Mucosa of gallbladder (tissue), 1 donor: ENCODE data around the gene SNTN. TPM values are rescaled to one million over a fixed set of nuclear protein-coding genes. Genes with fewer than 3 reads are reported as not detected.

Experiments
- DNase-seq: peaks from one replicate; pipeline ENCODE4 v3.0.0-alpha.2; 2020; ENCODE audit warnings: low spot score
- total RNA-seq: library from RNA; stranded (reverse); gene quantifications from one replicate; pipeline ENCODE4 v1.2.1, GENCODE V29; 2021
- donor health status: DM: no; HTN: no; CAD: no.

The SNTN gene
- not detected for total RNA-seq

GRCh38 chr3:63652066-63652725 is at the start of gene SNTN:
TSS of gene SNTN (plus strand) at chr3:63652675. CDS start at chr3:63652688, 13 bp downstream.
- no peak for DNase-seq

GRCh38 chr3:63607716-63608115 is 44.8 kb upstream of the SNTN start:
- no peak for DNase-seq

DNA sequence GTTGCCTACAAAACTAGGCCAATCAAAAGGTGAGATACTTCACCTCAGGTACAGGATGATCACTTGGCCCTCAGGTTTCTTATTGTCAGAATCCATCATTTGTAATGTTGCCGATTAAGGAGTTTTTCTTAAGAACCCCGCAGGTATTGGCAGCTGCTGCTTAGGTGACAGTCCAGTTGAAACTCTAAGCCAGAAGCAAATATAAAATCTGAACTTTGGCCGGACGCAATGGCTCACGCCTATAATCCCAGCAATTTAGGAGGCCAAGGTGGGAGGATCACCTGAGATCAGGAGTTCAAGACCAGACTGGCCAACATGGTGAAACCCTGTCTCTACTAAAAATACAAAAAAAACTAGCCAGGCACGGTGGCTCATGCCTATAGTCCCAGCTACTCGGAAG is 43.1 kb upstream of the SNTN start:
- no peak for DNase-seq

DNA sequence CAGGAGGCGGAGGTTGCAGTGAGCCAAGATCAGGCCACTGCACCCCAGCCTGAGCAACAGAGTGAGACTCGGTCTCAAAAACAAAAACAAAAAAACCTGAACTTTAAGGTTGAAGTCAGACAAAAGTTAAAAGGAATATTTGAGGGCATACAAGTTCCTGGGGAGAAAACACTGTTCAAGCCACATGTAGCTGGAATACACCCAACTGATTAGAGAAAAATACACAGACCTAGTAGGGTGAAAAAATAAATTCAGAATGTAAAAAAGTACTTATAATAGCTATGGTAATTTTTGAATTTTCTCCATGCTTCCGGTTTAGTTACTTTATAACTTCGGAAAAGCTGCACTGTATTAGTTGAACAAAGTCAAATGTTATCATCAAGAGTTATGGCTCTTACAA is 42.6 kb upstream of the SNTN start:
- DNase-seq, result no peak

- no peak for DNase-seq
Observed at GRCh38 chr3:63611382-63611781, 41.1 kb upstream of the SNTN start.

- DNase-seq, result no peak
Observed at GRCh38 chr3:63613561-63613960, 38.9 kb upstream of the SNTN start.

- DNase-seq, result no peak
Observed at GRCh38 chr3:63617391-63617790, 35.1 kb upstream of the SNTN start.

DNA sequence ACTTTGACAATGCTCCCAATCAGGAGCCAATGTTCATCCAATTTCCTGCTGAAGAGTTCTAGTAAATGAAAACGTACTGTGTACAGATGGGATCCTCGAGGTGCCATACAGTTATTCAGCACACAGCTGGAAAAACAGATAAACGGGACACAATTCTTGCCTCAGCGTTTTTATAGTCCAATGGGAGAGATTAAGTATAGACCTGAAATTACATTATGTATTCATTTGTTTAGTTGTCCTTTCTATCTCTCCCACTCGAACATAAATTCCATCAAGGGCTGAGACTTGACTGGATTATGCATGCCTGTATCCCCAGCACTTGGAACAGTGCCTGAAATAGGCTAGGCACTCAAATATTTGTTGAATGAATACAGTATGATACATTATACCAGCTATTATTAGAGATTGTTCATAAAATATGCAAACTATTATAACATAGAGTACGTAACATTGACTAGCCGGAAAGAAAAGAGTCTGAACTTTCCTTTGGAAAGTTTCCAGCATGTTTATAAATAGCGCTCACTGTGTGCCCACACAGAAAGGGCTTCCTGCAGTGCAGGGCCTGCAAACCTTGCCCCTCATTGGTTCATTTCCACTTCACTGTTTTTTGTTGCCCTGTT is 27.4 kb upstream of the SNTN start:
- no peak for DNase-seq

GRCh38 chr3:63631670-63632069 is 20.8 kb upstream of the SNTN start:
- DNase-seq, result no peak

DNA sequence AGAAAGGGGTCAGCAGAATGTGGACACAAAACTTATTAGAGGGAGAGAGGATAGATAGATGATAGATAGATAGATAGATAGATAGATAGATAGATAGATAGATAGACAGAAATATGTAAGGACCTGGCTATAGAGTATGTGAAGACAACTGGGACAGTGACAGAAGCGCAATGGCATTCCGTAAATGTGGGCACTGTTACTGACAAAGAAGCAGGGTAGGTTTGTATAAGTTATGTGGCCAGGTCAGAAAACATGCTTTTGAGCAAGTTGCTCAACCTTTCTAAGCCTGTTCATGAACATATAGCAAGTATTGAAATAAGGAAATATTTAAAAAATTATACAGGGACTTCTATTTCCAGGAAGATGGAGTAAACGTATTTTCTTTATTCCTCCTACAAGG is 17.3 kb upstream of the SNTN start:
- no peak for DNase-seq

DNA sequence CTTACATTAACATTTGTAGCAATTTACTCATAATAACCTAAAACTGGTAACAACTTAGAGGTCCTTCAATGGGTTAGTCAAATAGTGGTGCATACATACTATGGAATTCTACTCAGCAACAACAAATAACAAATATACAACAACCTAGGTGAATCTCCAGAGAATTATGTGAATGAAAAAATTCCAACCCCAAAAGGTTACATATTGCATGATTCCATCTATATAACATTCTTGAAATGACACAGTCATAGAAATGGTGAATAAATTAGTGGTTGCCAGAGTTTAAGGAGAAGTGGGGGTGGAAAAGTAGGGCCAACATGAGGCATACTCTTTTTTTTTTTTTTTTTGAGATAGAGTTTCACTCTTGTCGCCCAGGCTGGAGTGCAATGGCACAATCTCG is 12.7 kb upstream of the SNTN start:
- DNase-seq, result no peak

DNA sequence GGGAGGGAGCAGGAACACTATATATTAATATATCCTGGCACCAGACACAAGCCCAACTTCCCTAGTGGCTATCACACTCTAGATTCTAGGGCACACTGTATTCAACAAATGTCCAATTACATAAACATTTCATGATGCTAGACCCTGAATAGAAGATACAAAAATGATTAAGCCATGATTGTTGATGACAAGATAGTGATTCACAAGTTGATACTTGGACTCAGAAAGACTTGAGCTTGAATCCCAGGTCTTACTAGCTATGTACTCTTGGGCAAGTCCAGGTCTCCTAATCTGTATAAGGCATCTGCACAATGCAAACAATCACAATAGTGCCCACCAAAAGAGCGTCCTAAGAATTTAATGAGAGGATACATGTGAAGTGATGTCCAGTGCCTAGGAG is 10.0 kb upstream of the SNTN start:
- DNase-seq, result no peak

- no peak for DNase-seq
Observed at GRCh38 chr3:63644212-63644797, 8.2 kb upstream of the SNTN start.

- DNase-seq, result peak; percentile 59
Observed at GRCh38 chr3:63644928-63645781, 7.3 kb upstream of the SNTN start.

DNA sequence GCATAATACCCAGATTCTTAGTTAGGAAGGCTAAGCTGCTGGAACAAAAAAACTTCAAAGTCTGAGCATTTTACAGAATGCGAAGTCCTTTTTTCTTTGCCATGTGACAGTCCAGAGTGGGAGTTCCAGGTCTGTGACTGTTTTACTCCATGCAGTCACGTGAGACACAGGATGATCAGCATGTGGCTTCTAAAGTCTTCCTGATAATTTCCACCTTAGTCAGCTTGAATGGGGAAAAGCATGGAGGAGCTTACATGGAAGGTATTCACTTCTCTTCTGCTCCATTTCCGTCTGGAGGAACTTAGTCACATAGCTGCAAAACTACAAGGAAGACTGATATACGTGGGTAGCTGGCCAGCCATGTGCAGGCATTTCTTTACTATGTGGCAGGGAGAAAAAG is 1.7 kb downstream of the SNTN start:
- DNase-seq, result no peak

DNA sequence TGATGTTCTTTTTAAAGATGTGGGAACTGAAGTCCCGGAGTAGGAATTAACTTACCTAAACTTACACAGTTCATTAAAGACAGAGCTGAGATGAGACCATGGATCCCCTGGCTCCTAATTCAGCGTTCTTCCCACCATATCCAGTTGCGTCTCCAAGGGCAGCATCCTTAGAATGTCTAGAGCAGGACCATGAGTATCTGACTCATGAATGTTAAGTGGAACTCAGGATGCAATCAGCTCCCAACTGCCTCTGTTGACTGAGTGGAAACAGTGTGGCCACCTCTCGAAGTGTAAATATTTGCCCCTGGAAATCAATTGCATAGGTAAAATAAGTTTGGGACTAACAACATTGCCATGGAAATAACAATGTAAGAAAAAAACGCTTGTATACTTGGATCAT is 2.5 kb downstream of the SNTN start:
- DNase-seq, result no peak

DNA sequence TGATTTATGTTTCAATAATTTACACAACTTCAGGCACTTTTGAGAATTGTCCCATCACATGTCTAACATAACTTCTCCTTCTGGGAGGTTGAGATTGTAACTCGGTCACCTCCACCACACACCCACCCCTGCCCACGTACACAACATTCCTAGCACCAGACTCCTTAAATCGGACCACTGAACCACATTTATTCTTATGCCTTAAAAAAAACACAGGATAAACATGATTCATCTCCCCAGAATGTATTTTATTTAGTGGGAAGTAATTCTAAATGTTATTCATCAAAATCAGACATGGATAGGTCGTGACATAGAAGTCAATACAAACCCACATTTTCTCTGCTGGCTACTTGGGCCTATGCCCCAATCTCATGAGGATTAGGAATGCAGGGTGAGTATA is 3.0 kb downstream of the SNTN start:
- no peak for DNase-seq

DNA sequence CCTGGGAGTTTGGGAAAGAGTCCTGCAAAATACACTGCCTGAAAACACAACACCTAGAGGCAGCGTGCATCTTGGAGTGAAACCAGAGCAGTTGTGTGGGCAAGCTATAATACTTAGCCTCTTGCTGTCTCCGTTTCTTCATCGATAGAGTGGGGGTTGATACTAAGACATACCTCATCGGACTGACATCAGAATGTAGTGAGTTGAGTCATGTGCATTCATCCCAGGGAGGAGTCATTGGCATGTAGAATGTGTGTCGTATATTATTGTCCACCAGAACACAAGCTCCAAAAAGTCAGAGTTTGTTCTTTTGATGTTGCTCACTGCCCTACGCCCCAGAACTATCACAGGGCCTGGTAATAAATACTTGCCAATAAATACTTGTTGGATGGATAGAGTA is 4.3 kb downstream of the SNTN start:
- DNase-seq, result no peak

GRCh38 chr3:63661242-63661641 is 8.8 kb downstream of the SNTN start:
- DNase-seq, result no peak

DNA sequence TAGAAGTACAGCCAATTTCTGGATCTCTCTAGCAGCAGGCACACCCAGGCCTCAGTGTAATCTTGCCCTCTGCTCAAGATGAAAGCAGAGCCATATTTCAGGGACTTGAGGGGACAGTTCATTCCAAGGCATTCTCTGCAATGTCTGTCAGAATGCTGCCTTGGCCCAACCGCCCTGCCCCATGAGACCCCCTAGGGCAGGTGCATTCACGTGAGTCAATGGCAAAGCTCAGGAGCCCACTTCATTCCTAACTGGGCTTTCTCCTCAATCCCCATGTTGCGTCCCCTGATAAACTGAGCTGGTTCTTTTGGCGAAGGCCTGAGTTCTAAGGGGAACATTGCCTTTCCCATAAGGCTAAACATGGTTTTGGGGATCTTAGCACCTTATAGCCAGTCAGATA is 9.5 kb downstream of the SNTN start:
- no peak for DNase-seq

DNA sequence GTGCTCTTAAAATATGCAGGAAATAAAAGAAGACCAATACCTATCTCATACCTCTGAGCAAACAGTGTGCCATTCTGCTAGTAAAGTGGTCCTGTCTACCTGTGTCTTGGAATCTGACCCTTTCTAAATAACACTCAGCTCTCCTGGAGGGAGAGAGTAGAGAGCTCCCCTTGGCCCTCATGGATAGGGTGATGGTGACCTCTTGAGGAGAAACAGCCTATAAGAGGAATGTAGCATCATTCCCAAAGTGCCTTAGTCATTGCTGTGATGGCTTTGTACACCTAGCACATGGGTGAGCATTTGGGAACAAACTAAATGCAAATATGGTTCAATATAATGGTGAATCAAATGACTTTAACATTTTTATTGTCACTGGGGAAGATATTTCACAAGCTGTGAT is 10.0 kb downstream of the SNTN start:
- DNase-seq, result no peak

DNA sequence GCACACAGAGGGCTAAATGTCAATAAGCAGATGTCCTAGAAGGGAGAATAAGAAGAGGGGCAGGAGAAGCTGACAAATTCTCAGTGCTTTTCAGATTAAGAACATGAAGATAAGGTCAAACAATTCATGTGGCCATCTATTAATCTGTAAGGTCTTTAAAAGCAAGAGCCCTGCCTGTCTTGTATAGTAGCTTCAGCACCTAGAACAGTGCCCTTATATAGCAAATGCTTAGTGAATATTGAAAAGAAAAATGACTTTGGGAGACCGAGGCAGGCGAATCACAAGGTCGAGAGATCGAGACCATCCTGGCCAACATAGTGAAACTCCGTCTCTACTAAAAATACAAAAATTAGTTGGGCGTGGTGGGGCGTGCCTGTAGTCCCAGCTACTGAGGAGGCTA is 18.1 kb downstream of the SNTN start:
- no peak for DNase-seq

GRCh38 chr3:63673111-63673510 is 20.6 kb downstream of the SNTN start:
- DNase-seq, result no peak
